SU-DHL-6 (cell line): Measurements from ENCODE around the gene THSD7A.

Experiments
- EZH2phosphoT487 ChIP-seq: fragments of 200-600 bp; sonication (generic), shearing (Covaris generic); conservative IDR thresholded peaks from 2 replicates; pipeline ENCODE4 v1.6.1; 2018; ENCODE audit warnings: mild to moderate bottlenecking, antibody characterized with exemption, low read length, moderate library complexity, mixed read lengths
- TF ChIP-seq, protein P1 (sequence below): fragments of 200-600 bp; sonication (generic); IDR thresholded peaks from one replicate; pipeline ENCODE4 v1.5.1; 2017; ENCODE audit warnings: antibody characterized with exemption, mild to moderate bottlenecking, low read length, moderate library complexity; ENCODE audit not compliant: insufficient read depth, poor library complexity, severe bottlenecking

DNA sequence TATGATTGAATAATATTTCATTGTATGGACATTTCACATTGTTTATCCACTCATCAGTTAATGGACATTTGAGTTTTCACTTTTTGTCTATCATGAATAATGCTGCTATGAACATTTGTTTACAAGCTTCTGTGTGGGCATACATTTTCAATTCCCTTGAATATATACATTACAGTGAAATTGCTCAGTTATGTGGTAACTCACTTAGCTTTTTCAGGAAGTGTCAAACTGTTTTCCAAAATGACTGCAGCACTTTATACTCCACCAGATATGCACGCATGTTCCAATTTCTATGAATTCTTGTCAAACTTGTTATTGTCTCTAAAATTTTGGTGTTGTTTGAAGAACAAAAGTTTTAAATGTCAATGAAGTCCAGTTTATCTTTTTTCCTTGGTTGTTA lies 401.2 kb downstream of the THSD7A start:
- TF ChIP-seq, protein P1, sequence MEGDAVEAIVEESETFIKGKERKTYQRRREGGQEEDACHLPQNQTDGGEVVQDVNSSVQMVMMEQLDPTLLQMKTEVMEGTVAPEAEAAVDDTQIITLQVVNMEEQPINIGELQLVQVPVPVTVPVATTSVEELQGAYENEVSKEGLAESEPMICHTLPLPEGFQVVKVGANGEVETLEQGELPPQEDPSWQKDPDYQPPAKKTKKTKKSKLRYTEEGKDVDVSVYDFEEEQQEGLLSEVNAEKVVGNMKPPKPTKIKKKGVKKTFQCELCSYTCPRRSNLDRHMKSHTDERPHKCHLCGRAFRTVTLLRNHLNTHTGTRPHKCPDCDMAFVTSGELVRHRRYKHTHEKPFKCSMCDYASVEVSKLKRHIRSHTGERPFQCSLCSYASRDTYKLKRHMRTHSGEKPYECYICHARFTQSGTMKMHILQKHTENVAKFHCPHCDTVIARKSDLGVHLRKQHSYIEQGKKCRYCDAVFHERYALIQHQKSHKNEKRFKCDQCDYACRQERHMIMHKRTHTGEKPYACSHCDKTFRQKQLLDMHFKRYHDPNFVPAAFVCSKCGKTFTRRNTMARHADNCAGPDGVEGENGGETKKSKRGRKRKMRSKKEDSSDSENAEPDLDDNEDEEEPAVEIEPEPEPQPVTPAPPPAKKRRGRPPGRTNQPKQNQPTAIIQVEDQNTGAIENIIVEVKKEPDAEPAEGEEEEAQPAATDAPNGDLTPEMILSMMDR = no peak
- no peak for TF ChIP-seq EZH2phosphoT487
